Small intestine (tissue), 7 donors: ENCODE measurements around the gene SLC18A3. TPM values are rescaled to one million over a fixed set of nuclear protein-coding genes. Genes with fewer than 3 reads are reported as not detected.

ENCODE experiments used
- DNase-seq, 2 donors: peaks; one replicate each; pipeline versions ENCODE4 v3.0.0 to v3.0.0-alpha.2; 2013
- FAIRE-seq: peaks from 2 replicates; lab custom pipeline; 2012; peaks lifted over from hg19 to GRCh38; lab: Jason Lieb, UNC
- H3K27ac ChIP-seq, 3 donors: one replicate each; pipeline ENCODE4 v1.5.1; 2013; ENCODE audit warnings: low read length in 2 of 3, mild to moderate bottlenecking in 2 of 3, control low read depth in 1 of 3, inconsistent platforms in 1 of 3, low read depth in 1 of 3, moderate library complexity in 1 of 3
- H3K27me3 ChIP-seq, 3 donors: one replicate each; pipeline ENCODE4 v1.6.1; 2013; ENCODE audit warnings: low read length in 3 of 3, inconsistent platforms in 1 of 3; ENCODE audit not compliant: control insufficient read depth in 3 of 3, insufficient read depth in 3 of 3
- H3K36me3 ChIP-seq, 3 donors: one replicate each; pipeline ENCODE4 v1.6.1; 2013; ENCODE audit warnings: low read length in 3 of 3, inconsistent platforms in 1 of 3, low read depth in 1 of 3, mild to moderate bottlenecking in 1 of 3, moderate library complexity in 1 of 3; ENCODE audit not compliant: control insufficient read depth in 3 of 3, insufficient read depth in 2 of 3
- H3K4me1 ChIP-seq, 3 donors: one replicate each; pipeline ENCODE4 v1.6.1; 2013; ENCODE audit warnings: low read length in 2 of 3, inconsistent platforms in 1 of 3, low read depth in 1 of 3, mild to moderate bottlenecking in 1 of 3, moderate library complexity in 1 of 3; ENCODE audit not compliant: control insufficient read depth in 3 of 3, insufficient read depth in 2 of 3
- H3K4me3 ChIP-seq, 3 donors: one replicate each; pipeline ENCODE4 v1.5.1; 2013; ENCODE audit warnings: low read length in 3 of 3, control low read depth in 1 of 3, inconsistent platforms in 1 of 3, low read depth in 1 of 3, mild to moderate bottlenecking in 1 of 3, moderate library complexity in 1 of 3
- H3K9me3 ChIP-seq, 2 donors: one replicate each; pipeline ENCODE4 v1.6.1; 2013; ENCODE audit warnings: low read depth in 1 of 2, low read length in 1 of 2; ENCODE audit not compliant: control insufficient read depth in 2 of 2, insufficient read depth in 1 of 2
- WGBS, 3 donors: extraction: QIAGEN DNeasy Blood & Tissue Kit; methylation state at CpG; one replicate each; pipeline ENCODE4 v1.1.7; 2013; 5-methylcytosine and 5-hydroxymethylcytosine counted together
- polyA plus RNA-seq, 4 donors: library from polyadenylated mRNA; stranded (reverse) in 3 of 4; unstranded in 1 of 4; fragments of 200-250 nt in 3 of 4; fragments of 120-200 nt in 1 of 4; gene quantifications; one replicate each; pipeline versions ENCODE4 v1.2.1 to v1.2.3, GENCODE V29; 2013
- donor health status: healthy with polysubstance abuse.
- donor health status: control.
- donor health status: control.
- donor health status: Bipolar disorder and iron deficiency.
- donor health status: healthy.

The SLC18A3 gene
- polyA plus RNA-seq, 4 donors = 0.07 to 2.7 TPM; not detected in 2

DNA sequence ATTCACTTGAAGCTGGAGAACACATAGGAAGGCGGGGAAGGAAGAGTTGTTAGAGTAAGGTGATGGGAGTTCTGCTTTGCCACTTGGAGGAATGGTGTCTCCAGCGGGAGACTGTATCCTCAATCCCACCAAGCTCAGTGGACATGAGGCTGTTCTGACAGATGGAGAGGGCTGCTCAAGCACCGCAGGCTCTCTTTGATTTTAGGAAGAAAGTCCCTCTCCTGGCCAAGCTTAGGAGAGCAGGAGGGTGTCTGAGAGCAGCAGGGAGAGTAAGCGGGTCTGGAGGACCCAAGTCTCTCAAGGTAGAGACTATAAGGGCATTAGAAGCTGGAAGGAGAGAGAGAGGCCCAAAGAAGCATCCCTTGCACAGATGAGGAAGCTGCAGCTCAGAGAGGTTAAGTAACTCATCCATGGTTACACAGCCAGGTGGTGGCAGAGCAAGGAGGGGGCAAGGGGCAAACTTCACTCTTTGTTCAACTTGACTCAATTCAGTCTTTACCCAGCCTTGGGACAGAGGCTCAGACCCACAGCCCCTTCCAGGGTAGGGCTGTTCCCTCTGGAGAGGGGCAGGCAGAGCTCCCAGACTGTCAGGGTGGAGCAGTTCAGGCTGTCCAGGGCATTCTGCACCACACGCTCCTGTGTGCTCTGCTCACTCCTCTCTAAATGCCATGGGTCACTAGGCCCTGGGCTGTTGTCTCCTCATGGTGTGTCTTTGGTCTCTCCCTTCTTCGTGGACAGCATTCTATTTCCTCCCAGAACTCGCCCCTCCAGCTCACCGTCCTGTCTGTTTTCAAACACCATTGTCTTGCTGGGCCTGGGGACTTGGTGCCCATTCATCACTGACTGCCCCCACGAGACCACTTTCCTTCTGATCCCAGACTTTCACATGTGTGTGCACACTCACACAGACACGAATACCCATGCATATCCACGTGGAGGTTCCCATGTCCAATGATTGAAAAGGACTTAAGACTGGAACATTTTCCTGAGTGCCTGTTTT is 12.6 kb downstream of the SLC18A3 start:
- FAIRE-seq = no peak
- peaks cover 0 to 16% (median 6%) of the 10 kb centered on the region in 3 donors for H3K27me3 ChIP-seq
- H3K9me3 ChIP-seq = no peaks in the 10 kb centered on the region
- no peaks in the 10 kb centered on the region for H3K36me3 ChIP-seq
- WGBS, 3 donors = 65 to 70% (median 70%) methylated on average over 11 of the region's 11 CpGs
- no peak overlapping the region for H3K27ac ChIP-seq
- no peak for DNase-seq
- no peak overlapping the region for H3K4me3 ChIP-seq
- H3K4me1 ChIP-seq = no peaks in the 10 kb centered on the region

DNA sequence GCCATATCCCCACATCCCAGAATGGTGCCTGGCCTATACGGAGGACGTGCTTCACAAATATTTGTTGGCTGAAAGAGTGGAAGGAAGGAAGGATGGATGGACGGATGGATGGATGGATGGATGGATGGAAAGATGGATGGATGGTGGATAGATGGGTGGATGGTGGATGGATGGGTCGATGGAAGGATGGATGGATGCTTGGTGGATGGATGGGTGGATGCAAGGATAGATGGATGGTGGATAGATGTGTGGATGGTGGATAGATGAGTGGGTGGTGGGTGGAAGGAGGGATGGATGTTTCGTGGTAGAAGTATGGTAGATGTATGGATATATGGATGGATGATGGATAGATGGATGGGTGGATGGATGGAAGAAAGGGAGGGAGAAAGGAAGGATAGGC is 14.5 kb downstream of the SLC18A3 start:
- no peak overlapping the region for H3K4me3 ChIP-seq
- H3K9me3 ChIP-seq = no peaks in the 10 kb centered on the region
- no peaks in the 10 kb centered on the region for H3K36me3 ChIP-seq
- H3K27ac ChIP-seq = no peak overlapping the region
- WGBS, 3 donors = 61 to 82% (median 62%) methylated on average over 5 of the region's 5 CpGs
- H3K4me1 ChIP-seq = no peaks in the 10 kb centered on the region
- peaks cover 0 to 10% (median under 1%) of the 10 kb centered on the region in 3 donors for H3K27me3 ChIP-seq
- FAIRE-seq = no peak
- DNase-seq = no peak

DNA sequence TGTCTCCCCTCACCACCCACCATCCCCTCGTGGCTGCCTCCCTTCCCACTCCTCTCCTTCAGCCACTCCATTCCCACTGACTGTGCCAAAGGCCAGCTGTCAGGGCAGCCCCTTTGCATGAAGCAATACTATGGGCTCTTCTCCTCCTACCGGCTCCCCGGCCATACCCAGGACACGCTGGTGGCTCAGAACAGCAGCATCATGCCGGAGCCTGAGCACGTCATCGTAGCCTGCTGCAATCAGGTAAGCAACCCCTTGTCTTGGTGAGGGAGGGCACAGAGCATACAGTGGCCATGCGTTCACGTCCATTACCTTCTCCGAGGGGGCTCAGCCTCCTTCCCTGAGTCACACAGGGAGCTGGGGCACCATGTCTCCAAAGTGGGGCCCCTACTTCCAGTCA is 15.3 kb downstream of the SLC18A3 start:
- DNase-seq = no peak
- no peaks in the 10 kb centered on the region for H3K9me3 ChIP-seq
- no peak for FAIRE-seq
- no peak overlapping the region for H3K4me3 ChIP-seq
- WGBS, 3 donors = 79 to 83% (median 80%) methylated on average over 10 of the region's 10 CpGs
- H3K27ac ChIP-seq = no peak overlapping the region
- peaks cover 0 to 9% (median 0%) of the 10 kb centered on the region in 3 donors for H3K27me3 ChIP-seq
- no peaks in the 10 kb centered on the region for H3K4me1 ChIP-seq
- H3K36me3 ChIP-seq = no peaks in the 10 kb centered on the region

DNA sequence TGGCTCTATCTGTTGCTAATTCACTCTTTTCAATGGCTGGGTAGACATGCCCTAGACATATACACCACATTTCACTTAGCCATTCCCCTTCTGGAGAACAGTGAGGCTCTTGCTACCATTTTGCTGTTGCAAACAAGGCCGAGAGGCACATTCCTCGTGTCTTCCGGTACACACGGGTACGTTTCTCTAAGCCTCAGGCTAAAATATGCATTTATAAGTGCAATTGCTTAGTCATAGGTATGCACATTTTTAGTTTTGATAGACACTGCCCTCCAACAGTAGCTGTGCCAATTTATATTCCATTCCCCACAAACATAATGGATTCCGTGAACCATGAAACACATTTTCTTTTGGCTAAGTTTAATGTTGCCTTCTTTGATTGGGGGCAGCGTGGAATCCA is 16.9 kb downstream of the SLC18A3 start:
- FAIRE-seq (no peak), DNase-seq (no peak)
- H3K27me3 ChIP-seq = no peaks in the 10 kb centered on the region
- H3K4me3 ChIP-seq = no peak overlapping the region
- WGBS, 3 donors = 86 to 90% (median 90%) methylated on average over 7 of the region's 7 CpGs
- no peak overlapping the region for H3K27ac ChIP-seq
- H3K36me3 ChIP-seq = no peaks in the 10 kb centered on the region
- no peaks in the 10 kb centered on the region for H3K9me3 ChIP-seq
- H3K4me1 ChIP-seq = no peaks in the 10 kb centered on the region

DNA sequence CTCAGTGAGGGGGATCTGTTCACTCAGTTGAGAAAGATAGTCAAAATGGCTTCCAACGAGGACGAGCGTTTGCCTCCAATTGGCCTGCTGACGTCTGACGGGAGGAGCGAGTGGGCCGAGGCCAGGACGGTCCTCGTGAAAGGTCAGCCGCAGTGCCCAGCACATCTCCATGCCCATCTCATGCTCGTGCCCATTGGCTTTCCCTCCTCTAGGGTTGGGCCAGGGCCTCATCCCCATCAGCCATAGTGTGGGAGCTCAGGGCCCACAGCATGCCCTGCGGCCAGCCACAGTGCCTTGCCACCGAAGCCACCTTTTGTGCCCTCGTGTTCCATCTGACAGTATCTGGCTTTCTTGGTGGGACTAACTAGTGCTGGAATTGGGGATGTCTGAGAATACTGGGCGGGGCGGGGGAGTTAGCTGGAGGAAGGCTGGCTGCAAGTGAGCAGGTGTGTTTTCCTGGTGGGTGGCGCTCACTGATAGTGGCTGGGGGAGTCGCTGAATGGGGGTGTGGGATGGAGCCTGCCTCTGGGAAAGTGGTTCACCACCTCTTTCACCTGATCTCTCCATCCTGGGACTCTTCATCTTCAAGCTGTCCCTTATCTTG is 17.6 kb downstream of the SLC18A3 start:
- FAIRE-seq = no peak
- H3K4me1 ChIP-seq = no peaks in the 10 kb centered on the region
- 85 to 91% (median 87%) methylated on average over 17 to 18 of the region's 18 CpGs for WGBS, 3 donors
- H3K27ac ChIP-seq = no peak overlapping the region
- no peak overlapping the region for H3K4me3 ChIP-seq
- no peaks in the 10 kb centered on the region for H3K9me3 ChIP-seq
- no peak for DNase-seq
- no peaks in the 10 kb centered on the region for H3K36me3 ChIP-seq
- peaks cover 0 to 1% (median 0%) of the 10 kb centered on the region in 3 donors for H3K27me3 ChIP-seq

DNA sequence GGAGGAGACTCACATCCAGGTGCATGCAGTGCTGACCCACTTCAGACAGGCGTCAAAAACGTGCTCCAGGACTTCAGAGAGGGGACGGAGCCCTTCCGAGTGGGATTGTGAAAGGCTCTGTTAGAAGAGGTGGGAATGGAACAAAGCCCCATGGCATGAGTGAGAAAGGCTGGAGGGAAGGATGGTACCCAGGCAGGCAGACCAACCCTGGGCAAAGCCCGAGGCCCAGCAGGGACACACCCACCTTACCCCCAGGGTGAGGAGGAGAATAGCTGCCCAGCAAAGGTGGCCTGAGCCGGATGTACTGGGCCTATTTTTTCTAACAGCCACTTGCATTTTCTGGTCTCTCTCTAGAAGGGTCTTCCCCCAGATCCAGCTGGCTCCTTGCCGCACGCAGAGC is 18.5 kb downstream of the SLC18A3 start:
- Histone ChIP-seq H3K4me1 (no peaks in the 10 kb centered on the region), H3K27me3 (peaks cover 0 to 4% (median 0%) of the 10 kb centered on the region in 3 donors), H3K36me3 (no peaks in the 10 kb centered on the region), H3K4me3 (no peak overlapping the region), H3K9me3 (no peaks in the 10 kb centered on the region), H3K27ac (no peak overlapping the region)
- FAIRE-seq = no peak
- 89 to 93% (median 89%) methylated on average over 7 to 8 of the region's 8 CpGs for WGBS, 3 donors
- no peak for DNase-seq

DNA sequence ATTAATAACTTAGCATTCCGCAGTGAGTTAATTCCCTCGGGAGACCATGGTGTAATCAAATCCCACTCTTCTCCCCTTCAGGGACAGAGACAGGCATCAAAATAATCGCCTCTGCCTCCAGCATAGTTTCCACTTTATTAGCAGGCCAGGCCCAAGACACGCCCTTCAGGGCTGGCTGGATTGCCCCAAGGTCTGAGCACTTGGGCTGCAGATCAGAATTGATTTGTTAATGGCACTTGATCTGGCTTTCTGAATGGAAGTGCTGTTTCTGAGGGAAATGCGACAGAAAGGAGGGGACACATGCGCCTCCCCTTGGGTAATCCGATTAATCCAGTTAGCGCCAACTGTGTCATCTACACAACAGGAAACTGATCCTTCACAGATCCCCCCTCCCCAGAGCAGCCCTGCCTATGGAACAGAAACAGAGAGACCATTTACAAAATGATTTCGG is 19.3 kb downstream of the SLC18A3 start:
- no peak for FAIRE-seq

DNA sequence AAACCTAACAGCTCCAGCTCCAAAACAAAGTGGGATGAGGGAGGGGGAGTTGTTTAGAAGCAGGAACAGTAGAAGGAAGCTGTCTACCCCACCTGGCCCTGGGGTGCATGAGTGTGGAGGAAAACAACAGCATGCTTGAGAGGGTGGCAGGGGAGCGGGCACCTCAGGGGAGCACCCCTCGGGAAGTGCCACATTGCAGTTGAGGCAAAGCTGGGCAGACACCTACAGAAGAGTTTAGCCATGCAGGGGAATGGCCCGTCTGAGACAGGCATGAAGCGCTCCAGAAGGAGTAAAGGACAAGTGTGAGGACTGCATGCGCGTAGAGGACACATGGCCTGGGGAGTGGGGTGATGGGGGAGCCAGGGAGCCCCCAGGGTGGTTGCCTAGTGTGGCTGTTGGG is 21.9 kb downstream of the SLC18A3 start:
- DNase-seq (no peak), FAIRE-seq (no peak)
- H3K4me3 ChIP-seq = no peak overlapping the region
- WGBS, 3 donors = 91 to 97% (median 93%) methylated on average over 6 of the region's 6 CpGs
- H3K9me3 ChIP-seq = no peaks in the 10 kb centered on the region
- H3K4me1 ChIP-seq = no peaks in the 10 kb centered on the region
- no peaks in the 10 kb centered on the region for H3K36me3 ChIP-seq
- H3K27ac ChIP-seq = no peak overlapping the region
- H3K27me3 ChIP-seq = peaks cover 0 to 9% (median 0%) of the 10 kb centered on the region in 3 donors

More for the DNA sequence above, 19.3 kb downstream of the SLC18A3 start:
- 71 to 77% (median 72%) methylated on average over 9 of the region's 9 CpGs for WGBS, 3 donors
- Histone ChIP-seq H3K4me1 (no peaks in the 10 kb centered on the region), H3K27ac (no peak overlapping the region), H3K4me3 (no peak overlapping the region), H3K27me3 (peaks cover 0 to 7% (median 0%) of the 10 kb centered on the region in 3 donors), H3K9me3 (no peaks in the 10 kb centered on the region), H3K36me3 (no peaks in the 10 kb centered on the region)
- no peak for DNase-seq
